HEK293 (cell line): ENCODE results near the gene TRPV5.

Experiments used
- ZNF175 ChIP-seq: fragments of 450-650 bp; formaldehyde crosslinking; IDR thresholded peaks from 2 replicates; pipeline ENCODE4 v1.5.1; 2016; ENCODE audit warnings: missing biosample characterization, missing genetic modification characterization
- ZNF19 ChIP-seq: fragments of 450-650 bp; formaldehyde crosslinking; IDR thresholded peaks from 2 replicates; pipeline ENCODE4; 2016; ENCODE audit warnings: missing biosample characterization, missing genetic modification characterization, low read depth
- ZNF302 ChIP-seq: fragments of 450-650 bp; formaldehyde crosslinking; IDR thresholded peaks from 2 replicates; pipeline ENCODE4 v1.5.1; 2016; ENCODE audit warnings: missing biosample characterization, missing genetic modification characterization, low read depth
- ZNF354C ChIP-seq: fragments of 450-650 bp; formaldehyde crosslinking; IDR thresholded peaks from 2 replicates; pipeline ENCODE4 v1.5.1; 2016; ENCODE audit warnings: missing biosample characterization, missing genetic modification characterization, low read depth, borderline replicate concordance
- ZNF707 ChIP-seq: fragments of 450-650 bp; formaldehyde crosslinking; IDR thresholded peaks from 2 replicates; pipeline ENCODE4 v1.5.1; 2016; ENCODE audit warnings: missing biosample characterization, missing genetic modification characterization
- ZNF747 ChIP-seq: fragments of 450-650 bp; formaldehyde crosslinking; IDR thresholded peaks from 2 replicates; pipeline ENCODE4 v1.5.1; 2016; ENCODE audit warnings: missing biosample characterization, missing genetic modification characterization
- ZNF777 ChIP-seq: fragments of 450-650 bp; formaldehyde crosslinking; IDR thresholded peaks from 2 replicates; pipeline ENCODE4 v1.5.1; 2017; ENCODE audit warnings: missing biosample characterization, missing genetic modification characterization, borderline replicate concordance
- ZSCAN30 ChIP-seq: fragments of 450-650 bp; IDR thresholded peaks from 2 replicates; pipeline ENCODE4 v1.5.1; 2018; ENCODE audit warnings: missing biosample characterization, mild to moderate bottlenecking, missing genetic modification characterization, moderate library complexity
- TF ChIP-seq, protein P1 (sequence below): fragments of 450-650 bp; formaldehyde crosslinking; IDR thresholded peaks from 2 replicates; pipeline ENCODE4 v1.5.1; 2016; ENCODE audit warnings: missing biosample characterization, missing genetic modification characterization
- TF ChIP-seq, protein P2 (sequence below): fragments of 450-650 bp; formaldehyde crosslinking; IDR thresholded peaks from 2 replicates; pipeline ENCODE4 v1.5.1; 2016; ENCODE audit warnings: missing biosample characterization, missing genetic modification characterization
- TF ChIP-seq, protein P3 (sequence below): sonication (generic); formaldehyde crosslinking; IDR thresholded peaks from 2 replicates; pipeline ENCODE4 v1.8.1; 2022; ENCODE audit warnings: mild to moderate bottlenecking, moderate library complexity, missing genetic modification reagents
- TF ChIP-seq, protein P4 (sequence below): fragments of 450-650 bp; formaldehyde crosslinking; optimal IDR thresholded peaks from 2 replicates; pipeline ENCODE3; 2016; ENCODE audit warnings: missing biosample characterization, mild to moderate bottlenecking, missing genetic modification characterization
- TF ChIP-seq, protein P5 (sequence below): fragments of 450-650 bp; formaldehyde crosslinking; IDR thresholded peaks from 2 replicates; pipeline ENCODE4 v1.5.1; 2016; ENCODE audit warnings: missing biosample characterization, missing genetic modification characterization

DNA sequence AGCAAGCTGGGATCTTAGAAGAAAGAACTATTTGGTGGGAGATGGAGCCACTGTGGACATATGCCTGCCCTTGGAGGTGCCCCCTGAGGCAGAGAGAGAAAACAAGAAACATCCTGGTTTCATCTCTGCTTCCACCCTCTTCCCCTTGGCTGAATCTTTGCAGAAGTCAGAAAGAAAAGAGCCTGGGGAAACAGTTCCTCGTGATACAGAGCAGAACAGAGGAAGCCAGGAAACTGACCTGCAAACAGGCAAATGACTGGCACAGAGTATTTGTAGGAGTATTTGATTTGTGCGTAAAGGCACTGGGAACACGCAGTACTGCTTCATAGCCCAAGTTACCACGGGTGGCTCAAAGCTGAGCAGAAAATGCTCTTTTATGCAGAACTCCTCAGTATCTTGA is 35.6 kb upstream of the TRPV5 start:
- TF ChIP-seq ZNF747 (tag by site-specific recombination): no peak
- TF ChIP-seq, protein P1, sequence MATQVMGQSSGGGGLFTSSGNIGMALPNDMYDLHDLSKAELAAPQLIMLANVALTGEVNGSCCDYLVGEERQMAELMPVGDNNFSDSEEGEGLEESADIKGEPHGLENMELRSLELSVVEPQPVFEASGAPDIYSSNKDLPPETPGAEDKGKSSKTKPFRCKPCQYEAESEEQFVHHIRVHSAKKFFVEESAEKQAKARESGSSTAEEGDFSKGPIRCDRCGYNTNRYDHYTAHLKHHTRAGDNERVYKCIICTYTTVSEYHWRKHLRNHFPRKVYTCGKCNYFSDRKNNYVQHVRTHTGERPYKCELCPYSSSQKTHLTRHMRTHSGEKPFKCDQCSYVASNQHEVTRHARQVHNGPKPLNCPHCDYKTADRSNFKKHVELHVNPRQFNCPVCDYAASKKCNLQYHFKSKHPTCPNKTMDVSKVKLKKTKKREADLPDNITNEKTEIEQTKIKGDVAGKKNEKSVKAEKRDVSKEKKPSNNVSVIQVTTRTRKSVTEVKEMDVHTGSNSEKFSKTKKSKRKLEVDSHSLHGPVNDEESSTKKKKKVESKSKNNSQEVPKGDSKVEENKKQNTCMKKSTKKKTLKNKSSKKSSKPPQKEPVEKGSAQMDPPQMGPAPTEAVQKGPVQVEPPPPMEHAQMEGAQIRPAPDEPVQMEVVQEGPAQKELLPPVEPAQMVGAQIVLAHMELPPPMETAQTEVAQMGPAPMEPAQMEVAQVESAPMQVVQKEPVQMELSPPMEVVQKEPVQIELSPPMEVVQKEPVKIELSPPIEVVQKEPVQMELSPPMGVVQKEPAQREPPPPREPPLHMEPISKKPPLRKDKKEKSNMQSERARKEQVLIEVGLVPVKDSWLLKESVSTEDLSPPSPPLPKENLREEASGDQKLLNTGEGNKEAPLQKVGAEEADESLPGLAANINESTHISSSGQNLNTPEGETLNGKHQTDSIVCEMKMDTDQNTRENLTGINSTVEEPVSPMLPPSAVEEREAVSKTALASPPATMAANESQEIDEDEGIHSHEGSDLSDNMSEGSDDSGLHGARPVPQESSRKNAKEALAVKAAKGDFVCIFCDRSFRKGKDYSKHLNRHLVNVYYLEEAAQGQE (tag by site-specific recombination): no peak
- no peak for TF ChIP-seq ZNF777 (tag by site-specific recombination)
- no peak for TF ChIP-seq ZSCAN30 (tag by site-specific recombination)
- no peak for TF ChIP-seq ZNF354C (tag by site-specific recombination)
- TF ChIP-seq ZNF175 (tag by site-specific recombination): no peak
- TF ChIP-seq, protein P2, sequence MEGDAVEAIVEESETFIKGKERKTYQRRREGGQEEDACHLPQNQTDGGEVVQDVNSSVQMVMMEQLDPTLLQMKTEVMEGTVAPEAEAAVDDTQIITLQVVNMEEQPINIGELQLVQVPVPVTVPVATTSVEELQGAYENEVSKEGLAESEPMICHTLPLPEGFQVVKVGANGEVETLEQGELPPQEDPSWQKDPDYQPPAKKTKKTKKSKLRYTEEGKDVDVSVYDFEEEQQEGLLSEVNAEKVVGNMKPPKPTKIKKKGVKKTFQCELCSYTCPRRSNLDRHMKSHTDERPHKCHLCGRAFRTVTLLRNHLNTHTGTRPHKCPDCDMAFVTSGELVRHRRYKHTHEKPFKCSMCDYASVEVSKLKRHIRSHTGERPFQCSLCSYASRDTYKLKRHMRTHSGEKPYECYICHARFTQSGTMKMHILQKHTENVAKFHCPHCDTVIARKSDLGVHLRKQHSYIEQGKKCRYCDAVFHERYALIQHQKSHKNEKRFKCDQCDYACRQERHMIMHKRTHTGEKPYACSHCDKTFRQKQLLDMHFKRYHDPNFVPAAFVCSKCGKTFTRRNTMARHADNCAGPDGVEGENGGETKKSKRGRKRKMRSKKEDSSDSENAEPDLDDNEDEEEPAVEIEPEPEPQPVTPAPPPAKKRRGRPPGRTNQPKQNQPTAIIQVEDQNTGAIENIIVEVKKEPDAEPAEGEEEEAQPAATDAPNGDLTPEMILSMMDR: no peak
- no peak for TF ChIP-seq ZNF19
- TF ChIP-seq, protein P3, sequence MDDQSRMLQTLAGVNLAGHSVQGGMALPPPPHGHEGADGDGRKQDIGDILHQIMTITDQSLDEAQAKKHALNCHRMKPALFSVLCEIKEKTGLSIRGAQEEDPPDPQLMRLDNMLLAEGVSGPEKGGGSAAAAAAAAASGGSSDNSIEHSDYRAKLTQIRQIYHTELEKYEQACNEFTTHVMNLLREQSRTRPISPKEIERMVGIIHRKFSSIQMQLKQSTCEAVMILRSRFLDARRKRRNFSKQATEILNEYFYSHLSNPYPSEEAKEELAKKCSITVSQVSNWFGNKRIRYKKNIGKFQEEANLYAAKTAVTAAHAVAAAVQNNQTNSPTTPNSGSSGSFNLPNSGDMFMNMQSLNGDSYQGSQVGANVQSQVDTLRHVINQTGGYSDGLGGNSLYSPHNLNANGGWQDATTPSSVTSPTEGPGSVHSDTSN (CRISPR knock-in tag): no peak
- TF ChIP-seq ZNF302 (tag by site-specific recombination): no peak
- TF ChIP-seq, protein P4, sequence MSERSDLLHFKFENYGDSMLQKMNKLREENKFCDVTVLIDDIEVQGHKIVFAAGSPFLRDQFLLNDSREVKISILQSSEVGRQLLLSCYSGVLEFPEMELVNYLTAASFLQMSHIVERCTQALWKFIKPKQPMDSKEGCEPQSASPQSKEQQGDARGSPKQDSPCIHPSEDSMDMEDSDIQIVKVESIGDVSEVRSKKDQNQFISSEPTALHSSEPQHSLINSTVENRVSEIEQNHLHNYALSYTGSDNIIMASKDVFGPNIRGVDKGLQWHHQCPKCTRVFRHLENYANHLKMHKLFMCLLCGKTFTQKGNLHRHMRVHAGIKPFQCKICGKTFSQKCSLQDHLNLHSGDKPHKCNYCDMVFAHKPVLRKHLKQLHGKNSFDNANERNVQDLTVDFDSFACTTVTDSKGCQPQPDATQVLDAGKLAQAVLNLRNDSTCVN: no peak
- TF ChIP-seq, protein P5, sequence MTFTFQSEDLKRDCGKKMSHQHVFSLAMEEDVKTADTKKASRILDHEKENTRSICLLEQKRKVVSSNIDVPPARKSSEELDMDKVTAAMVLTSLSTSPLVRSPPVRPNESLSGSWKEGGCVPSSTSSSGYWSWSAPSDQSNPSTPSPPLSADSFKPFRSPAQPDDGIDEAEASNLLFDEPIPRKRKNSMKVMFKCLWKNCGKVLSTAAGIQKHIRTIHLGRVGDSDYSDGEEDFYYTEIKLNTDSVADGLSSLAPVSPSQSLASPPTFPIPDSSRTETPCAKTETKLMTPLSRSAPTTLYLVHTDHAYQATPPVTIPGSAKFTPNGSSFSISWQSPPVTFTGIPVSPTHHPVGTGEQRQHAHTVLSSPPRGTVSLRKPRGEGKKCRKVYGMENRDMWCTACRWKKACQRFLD: no peak
- TF ChIP-seq ZNF707 (tag by site-specific recombination): no peak
